Measurements from ENCODE around the gene FAAP20. TPM values are rescaled to one million over a fixed set of nuclear protein-coding genes. Genes with fewer than 3 reads are reported as not detected.

FAAP20 gene
- polyA plus RNA-seq, 1 donor from 2014 or later = 45.3 TPM

DNA sequence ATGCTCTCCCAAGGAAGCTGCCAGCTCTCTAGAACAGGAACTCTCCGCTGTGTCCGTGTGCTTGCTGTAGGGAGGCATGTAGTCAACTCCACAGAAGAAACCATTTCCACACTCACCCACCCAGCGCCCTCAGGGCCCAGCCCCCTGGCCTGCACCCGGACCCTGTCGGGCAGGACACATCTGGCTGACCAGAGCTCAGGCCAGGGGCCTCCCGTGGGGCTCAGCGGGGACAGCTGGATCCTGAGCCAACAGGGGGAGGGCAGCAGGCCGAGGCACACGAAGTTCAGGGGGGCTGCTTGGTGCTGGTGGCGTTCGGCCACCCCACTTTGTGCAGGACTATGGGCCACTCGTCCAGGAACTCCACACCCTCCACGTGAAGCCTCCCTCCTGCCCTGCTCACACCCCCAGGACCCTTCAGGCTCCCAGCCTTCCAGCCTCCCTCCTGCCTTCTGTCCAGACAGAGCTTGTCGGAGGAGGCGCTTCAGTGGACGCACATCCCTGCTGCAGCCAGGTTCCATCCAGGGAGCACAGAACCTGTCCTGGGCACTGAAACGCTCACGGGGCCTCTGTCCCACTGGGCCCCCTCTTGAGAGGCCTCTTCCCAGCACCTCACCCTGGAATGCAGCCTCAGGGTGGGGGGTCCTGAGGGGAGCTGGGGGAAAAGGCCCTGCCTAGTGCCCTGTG lies 15.0 kb upstream of the FAAP20 start:
- no peak overlapping the region for H3K27ac ChIP-seq (ENCODE audit: low read length)
- no peaks in the 10 kb centered on the region for H3K36me3 ChIP-seq (ENCODE audit: insufficient read depth, low read length)
- H3K27me3 ChIP-seq (ENCODE audit: insufficient read depth, low read depth, low read length) = no peaks in the 10 kb centered on the region
- H3K9me3 ChIP-seq (ENCODE audit: low read length) = no peaks in the 10 kb centered on the region
- no peaks in the 10 kb centered on the region for H3F3A ChIP-seq (ENCODE audit: insufficient read depth, low read length, poor library complexity, severe bottlenecking)
- TF ChIP-seq CTCF (IDR thresholded peaks at IDR 0.05; ENCODE audit: poor library complexity, severe bottlenecking) (no peak), EZH2 (IDR thresholded peaks at IDR 0.05; ENCODE audit: borderline replicate concordance, insufficient read depth, low read length, poor library complexity, severe bottlenecking) (no peak), TAF1 (IDR thresholded peaks at IDR 0.05; ENCODE audit: low read depth) (no peak), MXI1 (conservative IDR thresholded peaks at IDR 0.05; ENCODE audit: poor library complexity, severe bottlenecking) (no peak), POLR2AphosphoS5 (IDR thresholded peaks at IDR 0.05) (no peak), REST (IDR thresholded peaks at IDR 0.05; ENCODE audit: borderline replicate concordance) (no peak), RAD21 (conservative IDR thresholded peaks at IDR 0.05) (no peak), EP300 (conservative IDR thresholded peaks at IDR 0.05; ENCODE audit: poor library complexity, severe bottlenecking) (no peak), SMC3 (conservative IDR thresholded peaks at IDR 0.05; ENCODE audit: poor library complexity) (no peak)
- no peaks in the 10 kb centered on the region for H3K79me2 ChIP-seq (replicated peaks; ENCODE audit: insufficient read depth, low read length)
- no peaks in the 10 kb centered on the region for H4K20me1 ChIP-seq (ENCODE audit: insufficient read depth)
- no peak overlapping the region for H3K4me3 ChIP-seq (ENCODE audit: low read length)
- no peak overlapping the region for H3K4me2 ChIP-seq (ENCODE audit: low read length)
- no peaks in the 10 kb centered on the region for H3K9me2 ChIP-seq (ENCODE audit: insufficient read depth, low read length)
- no peak overlapping the region for H2AFZ ChIP-seq (ENCODE audit: low read depth, low read length)
- no peak overlapping the region for H3K9ac ChIP-seq (ENCODE audit: low read length)

- H4K20me1 ChIP-seq (ENCODE audit: insufficient read depth) = no peaks in the 10 kb centered on the region
- no peak overlapping the region for H3K4me3 ChIP-seq (ENCODE audit: low read length)
- H2AFZ ChIP-seq (ENCODE audit: low read depth, low read length) = no peak overlapping the region
- H3K27ac ChIP-seq (ENCODE audit: low read length) = no peak overlapping the region
- no peak for TF ChIP-seq CTCF (IDR thresholded peaks at IDR 0.05; ENCODE audit: poor library complexity, severe bottlenecking)
- TF ChIP-seq MXI1 (conservative IDR thresholded peaks at IDR 0.05; ENCODE audit: poor library complexity, severe bottlenecking) = no peak
- TF ChIP-seq REST (IDR thresholded peaks at IDR 0.05; ENCODE audit: borderline replicate concordance) = no peak
- TF ChIP-seq TAF1 (IDR thresholded peaks at IDR 0.05; ENCODE audit: low read depth) = no peak
- no peak for TF ChIP-seq POLR2AphosphoS5 (IDR thresholded peaks at IDR 0.05)
- TF ChIP-seq EP300 (conservative IDR thresholded peaks at IDR 0.05; ENCODE audit: poor library complexity, severe bottlenecking) = no peak
- TF ChIP-seq EZH2 (IDR thresholded peaks at IDR 0.05; ENCODE audit: borderline replicate concordance, insufficient read depth, low read length, poor library complexity, severe bottlenecking) = no peak
- TF ChIP-seq RAD21 (conservative IDR thresholded peaks at IDR 0.05) = no peak
- no peak for TF ChIP-seq SMC3 (conservative IDR thresholded peaks at IDR 0.05; ENCODE audit: poor library complexity)
- no peaks in the 10 kb centered on the region for H3K9me3 ChIP-seq (ENCODE audit: low read length)
- H3K79me2 ChIP-seq (replicated peaks; ENCODE audit: insufficient read depth, low read length) = no peaks in the 10 kb centered on the region
- no peak overlapping the region for H3K9ac ChIP-seq (ENCODE audit: low read length)
- no peaks in the 10 kb centered on the region for H3K27me3 ChIP-seq (ENCODE audit: insufficient read depth, low read depth, low read length)
- H3K36me3 ChIP-seq (ENCODE audit: insufficient read depth, low read length) = no peaks in the 10 kb centered on the region
- H3K4me2 ChIP-seq (ENCODE audit: low read length) = no peak overlapping the region
- H3F3A ChIP-seq (ENCODE audit: insufficient read depth, low read length, poor library complexity, severe bottlenecking) = no peaks in the 10 kb centered on the region
- no peaks in the 10 kb centered on the region for H3K9me2 ChIP-seq (ENCODE audit: insufficient read depth, low read length)
These were observed 14.0 kb upstream of the FAAP20 start for GRCh38 chr1:2208309-2209239.
